ENCODE results near the gene NPY2R. TPM values are rescaled to one million over a fixed set of nuclear protein-coding genes. Genes with fewer than 3 reads are reported as not detected.

Gene NPY2R
- total RNA-seq, 2 donors from 2014 or later, result 0.42 to 1.2 TPM

DNA sequence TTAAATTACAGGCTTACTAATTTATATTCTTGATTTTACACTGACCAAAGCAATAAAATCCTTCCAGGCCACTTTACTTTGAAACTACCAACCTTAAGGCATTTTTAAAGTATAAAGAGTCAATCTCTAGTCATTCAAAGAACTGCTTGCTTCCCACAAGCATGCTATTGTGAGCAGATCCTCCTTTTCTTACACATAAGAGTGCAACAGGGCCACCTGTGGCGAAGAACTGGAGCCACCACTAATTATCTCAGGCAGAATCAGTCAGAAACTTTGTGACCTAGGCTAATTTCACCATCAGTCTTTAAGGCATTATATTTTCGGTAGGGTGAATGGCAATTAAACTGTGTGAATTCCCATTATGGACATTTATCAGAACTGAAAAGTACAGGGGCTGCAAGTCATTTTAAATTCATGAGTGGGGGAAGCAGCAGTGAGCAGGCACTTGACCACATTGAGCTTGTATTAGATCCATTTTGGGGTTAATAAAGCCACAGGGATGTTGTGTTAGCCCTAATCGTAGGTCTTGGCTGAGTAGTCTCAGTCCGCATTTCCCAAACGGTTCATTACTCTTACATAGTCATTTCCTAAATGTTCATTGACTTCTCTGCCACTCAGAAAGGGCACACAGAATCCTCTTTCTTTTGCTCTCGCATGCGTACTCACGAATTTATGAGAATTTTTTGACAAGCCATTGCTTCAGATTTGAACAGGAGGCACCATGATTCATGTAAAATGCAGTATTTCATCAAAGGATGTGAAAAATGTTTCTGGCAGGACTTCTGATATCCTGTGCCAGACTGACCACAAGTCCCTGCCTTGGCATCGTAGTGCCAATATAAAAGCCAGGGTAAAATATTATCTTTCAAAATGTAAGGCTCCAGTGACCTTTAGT lies 39.8 kb downstream of the NPY2R start:
- Histone ChIP-seq H3K4me3 (no peak overlapping the region), H3K4me1 (no peaks in the 10 kb centered on the region), H3K9me3 (no peaks in the 10 kb centered on the region), H3K27me3 (no peaks in the 10 kb centered on the region), H3K27ac (no peak overlapping the region), H3K9ac (ENCODE audit: low read depth in 2 of 2, low read length in 2 of 2) (no peak overlapping the region), H3K36me3 (no peaks in the 10 kb centered on the region)
- no peak for DNase-seq
- intact Hi-C loops (cut with DNase I), result no loop called here
- TF ChIP-seq, protein P1, sequence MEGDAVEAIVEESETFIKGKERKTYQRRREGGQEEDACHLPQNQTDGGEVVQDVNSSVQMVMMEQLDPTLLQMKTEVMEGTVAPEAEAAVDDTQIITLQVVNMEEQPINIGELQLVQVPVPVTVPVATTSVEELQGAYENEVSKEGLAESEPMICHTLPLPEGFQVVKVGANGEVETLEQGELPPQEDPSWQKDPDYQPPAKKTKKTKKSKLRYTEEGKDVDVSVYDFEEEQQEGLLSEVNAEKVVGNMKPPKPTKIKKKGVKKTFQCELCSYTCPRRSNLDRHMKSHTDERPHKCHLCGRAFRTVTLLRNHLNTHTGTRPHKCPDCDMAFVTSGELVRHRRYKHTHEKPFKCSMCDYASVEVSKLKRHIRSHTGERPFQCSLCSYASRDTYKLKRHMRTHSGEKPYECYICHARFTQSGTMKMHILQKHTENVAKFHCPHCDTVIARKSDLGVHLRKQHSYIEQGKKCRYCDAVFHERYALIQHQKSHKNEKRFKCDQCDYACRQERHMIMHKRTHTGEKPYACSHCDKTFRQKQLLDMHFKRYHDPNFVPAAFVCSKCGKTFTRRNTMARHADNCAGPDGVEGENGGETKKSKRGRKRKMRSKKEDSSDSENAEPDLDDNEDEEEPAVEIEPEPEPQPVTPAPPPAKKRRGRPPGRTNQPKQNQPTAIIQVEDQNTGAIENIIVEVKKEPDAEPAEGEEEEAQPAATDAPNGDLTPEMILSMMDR (IDR thresholded peaks at IDR 0.05), result no peak

DNA sequence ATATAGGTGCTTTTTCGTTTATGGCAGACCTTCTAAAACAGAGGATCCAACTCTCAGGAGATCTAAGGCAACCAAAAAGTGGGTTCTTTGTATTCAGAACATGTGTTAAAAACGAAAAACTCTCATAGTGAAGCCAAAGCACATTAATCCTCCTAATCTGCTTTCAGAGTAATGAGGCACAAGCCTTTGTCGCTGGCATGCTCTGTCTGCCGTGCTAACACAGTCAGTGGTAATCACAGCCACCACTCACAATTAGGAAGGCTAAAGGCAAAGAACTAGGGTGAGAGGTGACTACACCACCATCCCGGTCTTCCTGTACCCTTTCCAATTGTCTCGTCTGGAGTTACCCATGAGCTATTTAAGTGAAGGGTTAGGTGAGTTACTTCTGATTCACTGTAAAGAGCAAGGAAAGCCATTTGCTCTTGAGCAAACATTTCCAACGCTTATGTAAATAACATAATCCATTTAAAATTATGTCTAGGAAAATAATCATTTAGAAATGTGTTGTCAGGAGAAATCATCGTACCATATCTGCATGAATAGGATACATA lies 40.7 kb downstream of the NPY2R start:
- intact Hi-C loops (cut with DNase I), result no loop called here
- Histone ChIP-seq H3K4me3 (no peak overlapping the region), H3K36me3 (no peaks in the 10 kb centered on the region), H3K9ac (ENCODE audit: low read depth in 2 of 2, low read length in 2 of 2) (no peak overlapping the region), H3K27me3 (no peaks in the 10 kb centered on the region), H3K4me1 (no peaks in the 10 kb centered on the region), H3K27ac (no peak overlapping the region), H3K9me3 (no peaks in the 10 kb centered on the region)
- no peak for DNase-seq
- TF ChIP-seq, protein P1 (IDR thresholded peaks at IDR 0.05), result no peak

DNA sequence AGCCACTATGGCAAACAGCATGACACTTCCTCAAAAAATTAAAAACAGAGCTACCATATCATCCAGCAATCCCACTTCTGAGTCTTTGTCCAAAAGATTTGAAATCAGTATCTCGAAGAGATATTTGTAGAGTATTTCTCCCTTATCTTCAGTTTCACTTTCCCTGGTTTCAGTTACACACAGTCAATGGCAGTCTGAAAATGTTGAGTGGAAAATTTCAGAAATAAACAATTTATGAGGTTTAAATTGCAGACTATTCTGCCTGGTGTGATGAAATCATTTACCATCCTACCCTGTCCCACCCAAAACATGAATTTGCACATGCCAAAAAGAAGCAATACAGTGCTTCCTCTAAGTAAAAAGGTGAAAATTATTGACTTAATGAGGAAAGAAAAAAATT lies 43.9 kb downstream of the NPY2R start:
- H3K9ac ChIP-seq (ENCODE audit: low read depth in 2 of 2, low read length in 2 of 2), result no peak overlapping the region

DNA sequence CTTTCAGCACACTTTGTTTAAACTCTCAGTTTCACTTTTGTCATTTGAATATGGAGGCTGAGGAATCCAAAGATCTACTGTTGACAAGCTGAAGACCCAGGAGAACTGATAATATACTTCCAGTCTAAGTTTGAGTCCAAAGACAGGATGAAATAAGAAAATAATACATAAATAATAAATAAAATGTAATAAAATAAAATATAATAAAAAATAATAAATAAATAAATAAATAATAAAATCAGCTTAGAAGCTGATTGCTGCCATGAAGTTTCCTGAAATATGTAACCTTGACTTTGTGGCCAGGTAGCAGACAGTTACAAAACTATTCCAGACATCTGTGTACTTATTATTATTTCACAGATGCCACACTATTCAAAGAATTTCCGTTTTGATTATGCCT lies 55.0 kb downstream of the NPY2R start:
- Histone ChIP-seq H3K27ac (no peak overlapping the region), H3K36me3 (no peaks in the 10 kb centered on the region), H3K4me1 (no peaks in the 10 kb centered on the region), H3K27me3 (no peaks in the 10 kb centered on the region), H3K9ac (ENCODE audit: low read depth in 2 of 2, low read length in 2 of 2) (no peak overlapping the region), H3K9me3 (no peaks in the 10 kb centered on the region), H3K4me3 (no peak overlapping the region)
- intact Hi-C loops (cut with DNase I), result no loop called here
- TF ChIP-seq, protein P1 (IDR thresholded peaks at IDR 0.05), result no peak
- no peak for DNase-seq

More for the DNA sequence above, 43.9 kb downstream of the NPY2R start:
- no peak for DNase-seq
- H3K4me1 ChIP-seq, result no peaks in the 10 kb centered on the region
- no peaks in the 10 kb centered on the region for H3K9me3 ChIP-seq
- H3K27ac ChIP-seq, result no peak overlapping the region
- no peaks in the 10 kb centered on the region for H3K27me3 ChIP-seq
- H3K36me3 ChIP-seq, result no peaks in the 10 kb centered on the region
- intact Hi-C loops (cut with DNase I), result no loop called here
- TF ChIP-seq, protein P1 (IDR thresholded peaks at IDR 0.05), result no peak
- H3K4me3 ChIP-seq, result no peak overlapping the region

DNA sequence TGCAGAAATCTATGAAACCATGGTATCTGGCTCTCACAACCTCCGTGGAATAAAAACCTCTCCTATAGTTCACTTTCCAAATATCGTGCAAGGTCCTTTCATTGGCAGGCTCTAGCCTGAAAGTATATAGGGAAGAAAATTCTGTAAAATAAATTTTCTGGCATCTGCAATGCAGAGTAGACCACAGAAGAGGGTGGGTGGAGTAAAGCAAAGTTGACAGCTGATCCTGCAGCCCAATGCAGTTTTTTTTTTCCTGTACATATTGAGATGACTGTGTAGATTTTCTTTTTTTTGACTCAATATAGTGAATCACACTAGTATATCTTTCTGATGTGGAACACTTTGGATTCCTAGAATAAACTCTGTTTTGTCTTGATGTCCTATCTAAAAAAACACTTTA lies 56.7 kb downstream of the NPY2R start:
- TF ChIP-seq, protein P1 (IDR thresholded peaks at IDR 0.05), result no peak
- no peak for DNase-seq
- H3K9ac ChIP-seq (ENCODE audit: low read depth in 2 of 2, low read length in 2 of 2), result no peak overlapping the region
- H3K36me3 ChIP-seq, result no peaks in the 10 kb centered on the region
- no peaks in the 10 kb centered on the region for H3K27me3 ChIP-seq
- intact Hi-C loops (cut with DNase I), result no loop called here
- no peak overlapping the region for H3K4me3 ChIP-seq
- H3K9me3 ChIP-seq, result no peaks in the 10 kb centered on the region
- no peaks in the 10 kb centered on the region for H3K4me1 ChIP-seq
- H3K27ac ChIP-seq, result no peak overlapping the region

Other genes with a start within 250 kb of the NPY2R start
- 1 to 10 TPM; 2.3 to 6.4 TPM for gene MAP9, start 168.3 kb downstream of the NPY2R start, total RNA-seq

All from colonic mucosa (tissue), 4 donors.